AG09309 (cell line): ENCODE measurements around the gene SPEN.

Experiments
- DNase-seq: peaks from one replicate; pipeline ENCODE4 v3.0.0-alpha.2; 2010; ENCODE audit warnings: low read depth
- H3K4me3 ChIP-seq: 2 replicates; pipeline ENCODE4 v1.5.1; 2011; ENCODE audit warnings: mild to moderate bottlenecking, low read depth, low read length, moderate library complexity; ENCODE audit not compliant: control insufficient read depth
- TF ChIP-seq, protein P1 (sequence below): IDR thresholded peaks from 2 replicates; pipeline ENCODE4 v1.5.1; 2011; ENCODE audit warnings: mild to moderate bottlenecking, low read depth, low read length, inconsistent platforms; ENCODE audit not compliant: insufficient read depth, control insufficient read depth; ENCODE audit errors: missing control alignments

Gene SPEN

DNA sequence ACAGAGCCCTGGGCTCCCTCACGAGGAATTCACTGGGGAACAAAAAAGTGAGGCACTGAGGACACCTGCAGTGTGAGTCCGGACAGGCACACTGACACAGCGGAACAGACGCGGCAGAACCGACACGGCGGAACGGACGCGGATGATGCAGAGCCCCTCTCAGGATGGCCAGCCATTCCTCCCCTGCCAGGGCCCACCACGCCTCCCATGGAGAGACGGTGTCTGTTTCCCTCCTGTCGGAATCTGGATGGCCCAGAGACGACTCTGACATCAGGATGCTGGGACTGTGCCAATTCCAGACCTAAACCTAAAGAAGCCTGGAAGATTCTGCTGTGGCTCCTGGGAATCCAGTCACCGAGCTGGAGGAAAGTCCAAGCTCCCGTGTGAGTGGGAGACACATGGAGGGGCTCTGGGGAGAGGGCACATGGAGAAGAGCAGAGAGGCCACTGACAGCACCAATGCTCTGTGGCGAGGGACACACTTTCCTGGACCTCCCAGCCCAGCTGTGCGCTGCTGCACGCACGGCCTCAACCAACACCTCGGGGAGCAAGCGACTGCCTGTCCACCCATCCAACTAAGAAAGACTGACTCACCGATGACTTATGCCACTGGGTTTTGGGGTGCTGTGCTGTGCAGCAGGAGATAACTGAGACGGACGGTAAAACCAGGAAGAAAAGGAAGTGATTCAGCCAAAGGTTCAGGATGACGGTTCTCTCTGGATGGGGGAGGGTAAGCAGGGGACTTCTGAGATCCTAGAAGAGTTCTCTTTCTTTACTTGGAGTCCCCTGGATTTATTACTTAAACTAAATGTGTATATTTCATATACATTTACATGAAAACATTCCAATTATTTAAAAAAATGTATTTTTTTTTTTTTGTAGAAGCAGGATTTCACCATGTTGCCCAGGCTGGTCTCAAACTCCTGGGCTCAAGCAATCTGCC lies 105.1 kb downstream of the SPEN start:
- TF ChIP-seq, protein P1, sequence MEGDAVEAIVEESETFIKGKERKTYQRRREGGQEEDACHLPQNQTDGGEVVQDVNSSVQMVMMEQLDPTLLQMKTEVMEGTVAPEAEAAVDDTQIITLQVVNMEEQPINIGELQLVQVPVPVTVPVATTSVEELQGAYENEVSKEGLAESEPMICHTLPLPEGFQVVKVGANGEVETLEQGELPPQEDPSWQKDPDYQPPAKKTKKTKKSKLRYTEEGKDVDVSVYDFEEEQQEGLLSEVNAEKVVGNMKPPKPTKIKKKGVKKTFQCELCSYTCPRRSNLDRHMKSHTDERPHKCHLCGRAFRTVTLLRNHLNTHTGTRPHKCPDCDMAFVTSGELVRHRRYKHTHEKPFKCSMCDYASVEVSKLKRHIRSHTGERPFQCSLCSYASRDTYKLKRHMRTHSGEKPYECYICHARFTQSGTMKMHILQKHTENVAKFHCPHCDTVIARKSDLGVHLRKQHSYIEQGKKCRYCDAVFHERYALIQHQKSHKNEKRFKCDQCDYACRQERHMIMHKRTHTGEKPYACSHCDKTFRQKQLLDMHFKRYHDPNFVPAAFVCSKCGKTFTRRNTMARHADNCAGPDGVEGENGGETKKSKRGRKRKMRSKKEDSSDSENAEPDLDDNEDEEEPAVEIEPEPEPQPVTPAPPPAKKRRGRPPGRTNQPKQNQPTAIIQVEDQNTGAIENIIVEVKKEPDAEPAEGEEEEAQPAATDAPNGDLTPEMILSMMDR: no peak
- peak; percentile 85 for DNase-seq
- H3K4me3 ChIP-seq: no peak overlapping the region

DNA sequence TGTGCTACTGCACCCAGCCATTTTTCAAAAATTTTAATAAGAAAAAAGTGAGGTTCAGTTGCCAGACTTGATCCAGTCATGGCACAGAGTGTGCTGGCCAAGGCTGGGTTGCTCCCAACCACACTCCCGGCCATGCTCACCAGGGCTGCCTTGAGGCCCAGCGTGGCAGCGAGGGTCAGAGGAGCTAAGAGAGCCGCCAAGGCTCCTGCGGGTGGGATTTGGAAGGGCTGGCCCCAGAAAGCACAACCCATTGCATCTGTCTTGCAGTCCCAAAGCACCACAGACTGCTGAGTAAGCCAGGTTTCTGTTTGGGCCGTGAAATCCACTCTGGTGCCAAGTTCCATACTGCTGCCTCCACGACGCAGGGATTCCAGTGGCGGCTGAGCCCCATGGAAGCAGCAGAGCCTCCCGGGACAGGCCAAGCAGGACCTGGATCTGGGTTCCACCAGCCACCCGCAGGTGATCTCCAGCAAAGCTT lies 105.8 kb downstream of the SPEN start:
- TF ChIP-seq, protein P1: no peak
- no peak overlapping the region for H3K4me3 ChIP-seq
- no peak for DNase-seq

DNA sequence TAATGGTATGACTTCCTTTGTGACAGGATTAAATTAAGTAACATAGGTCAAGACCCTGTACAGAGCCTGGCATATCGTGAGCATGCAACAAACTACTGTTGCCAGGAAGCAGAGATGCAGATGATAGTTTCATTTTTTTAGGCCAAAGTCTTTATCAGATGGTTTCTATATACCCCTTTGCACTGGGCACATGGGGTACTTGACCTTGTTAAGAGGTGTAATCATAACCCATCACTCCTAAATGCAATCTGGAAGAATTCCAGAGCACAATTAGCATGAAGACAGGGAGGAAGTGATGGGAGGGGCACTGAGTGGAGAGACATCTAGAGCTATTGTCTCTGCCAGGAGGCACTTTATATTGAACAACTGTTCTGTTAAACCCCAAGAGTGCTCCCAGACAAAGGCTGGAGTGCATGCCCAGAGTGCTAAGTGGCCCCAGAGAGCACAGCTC lies 106.3 kb downstream of the SPEN start:
- TF ChIP-seq, protein P1: no peak
- no peak for DNase-seq
- H3K4me3 ChIP-seq: no peak overlapping the region

DNA sequence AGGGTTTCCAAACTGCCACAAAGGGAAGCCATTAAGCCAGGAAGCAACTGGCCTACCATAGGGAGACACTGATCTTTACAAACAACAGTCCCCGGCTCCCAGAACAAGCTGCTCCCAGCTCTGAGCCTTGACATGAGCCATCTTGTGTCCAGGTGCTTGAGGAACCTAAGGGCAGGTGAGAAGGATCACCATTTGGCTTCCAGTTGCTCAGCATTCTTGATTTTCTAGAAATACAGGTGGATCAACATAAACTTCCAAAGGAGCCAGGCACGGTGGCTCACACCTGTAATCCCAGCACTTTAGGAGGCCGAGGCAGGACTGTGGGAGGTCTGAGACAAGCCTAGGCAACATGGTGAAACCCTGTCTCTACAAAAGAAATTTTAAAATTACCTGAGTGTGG lies 106.8 kb downstream of the SPEN start:
- DNase-seq: no peak
- H3K4me3 ChIP-seq: no peak overlapping the region
- TF ChIP-seq, protein P1: no peak

DNA sequence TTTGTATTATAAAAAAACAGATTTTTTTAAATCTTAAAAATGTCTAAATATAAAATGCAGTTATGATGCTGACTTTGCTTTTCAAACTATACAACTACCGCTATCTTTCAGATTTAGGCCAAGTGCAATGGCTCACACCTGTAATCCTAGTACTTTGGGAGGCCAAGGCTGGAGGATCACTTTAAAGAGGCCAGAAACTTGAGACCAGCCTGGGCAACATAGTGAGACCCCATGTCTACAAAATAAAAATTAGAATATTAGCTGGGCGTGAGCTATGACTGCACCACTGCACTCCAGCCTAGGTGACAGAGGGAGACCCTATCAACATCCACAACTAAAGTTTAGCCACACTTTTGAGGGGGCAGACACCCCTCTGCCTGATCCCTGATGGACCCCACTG lies 108.0 kb downstream of the SPEN start:
- H3K4me3 ChIP-seq: no peak overlapping the region
- TF ChIP-seq, protein P1: no peak
- DNase-seq: no peak

DNA sequence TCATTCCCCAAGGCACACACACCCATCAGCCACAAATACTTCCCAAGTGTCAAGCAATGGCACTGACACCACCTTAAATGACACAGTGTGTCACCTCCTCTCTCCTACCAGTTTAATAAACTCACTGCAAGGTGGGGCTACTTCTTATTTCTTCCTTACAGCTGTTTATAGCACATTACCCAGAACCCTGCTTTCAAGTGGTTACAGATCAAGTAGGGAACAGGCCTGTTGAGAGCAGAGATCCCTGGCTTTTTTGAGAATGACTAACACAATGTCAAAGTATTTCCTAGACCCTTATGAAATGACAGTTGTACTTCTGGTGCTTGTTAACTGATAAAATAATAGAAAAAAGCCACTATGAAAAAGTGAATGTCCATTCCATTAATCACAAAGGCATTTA lies 108.6 kb downstream of the SPEN start:
- TF ChIP-seq, protein P1: no peak

More for the DNA sequence above, 108.6 kb downstream of the SPEN start:
- no peak for DNase-seq
- H3K4me3 ChIP-seq: no peak overlapping the region
